LNCAP (cell line): Measurements from ENCODE around the gene HSD17B2.

ENCODE experiments used
- TF ChIP-seq, protein P1 (sequence below): fragments of 450-650 bp; IDR thresholded peaks from 2 replicates; pipeline ENCODE4 v1.5.1; 2017; ENCODE audit warnings: mild to moderate bottlenecking

The HSD17B2 gene

DNA sequence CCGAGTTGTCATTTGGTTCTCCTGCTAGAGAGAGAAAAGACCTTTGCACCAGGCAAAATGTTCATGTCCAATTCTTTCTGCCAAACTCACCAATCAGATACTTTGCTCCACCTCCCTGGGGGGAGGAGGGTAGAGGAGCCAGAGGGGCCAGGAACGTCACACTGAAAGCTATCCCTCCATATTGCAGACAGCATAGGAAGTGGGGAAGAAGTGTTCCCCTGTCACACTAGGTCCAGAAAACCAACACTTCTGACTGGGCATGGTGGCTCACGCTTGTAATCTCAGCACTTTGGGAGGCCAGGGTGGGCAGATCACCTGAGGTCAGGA is 9.5 kb downstream of the HSD17B2 start:
- TF ChIP-seq, protein P1, sequence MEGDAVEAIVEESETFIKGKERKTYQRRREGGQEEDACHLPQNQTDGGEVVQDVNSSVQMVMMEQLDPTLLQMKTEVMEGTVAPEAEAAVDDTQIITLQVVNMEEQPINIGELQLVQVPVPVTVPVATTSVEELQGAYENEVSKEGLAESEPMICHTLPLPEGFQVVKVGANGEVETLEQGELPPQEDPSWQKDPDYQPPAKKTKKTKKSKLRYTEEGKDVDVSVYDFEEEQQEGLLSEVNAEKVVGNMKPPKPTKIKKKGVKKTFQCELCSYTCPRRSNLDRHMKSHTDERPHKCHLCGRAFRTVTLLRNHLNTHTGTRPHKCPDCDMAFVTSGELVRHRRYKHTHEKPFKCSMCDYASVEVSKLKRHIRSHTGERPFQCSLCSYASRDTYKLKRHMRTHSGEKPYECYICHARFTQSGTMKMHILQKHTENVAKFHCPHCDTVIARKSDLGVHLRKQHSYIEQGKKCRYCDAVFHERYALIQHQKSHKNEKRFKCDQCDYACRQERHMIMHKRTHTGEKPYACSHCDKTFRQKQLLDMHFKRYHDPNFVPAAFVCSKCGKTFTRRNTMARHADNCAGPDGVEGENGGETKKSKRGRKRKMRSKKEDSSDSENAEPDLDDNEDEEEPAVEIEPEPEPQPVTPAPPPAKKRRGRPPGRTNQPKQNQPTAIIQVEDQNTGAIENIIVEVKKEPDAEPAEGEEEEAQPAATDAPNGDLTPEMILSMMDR = no peak

DNA sequence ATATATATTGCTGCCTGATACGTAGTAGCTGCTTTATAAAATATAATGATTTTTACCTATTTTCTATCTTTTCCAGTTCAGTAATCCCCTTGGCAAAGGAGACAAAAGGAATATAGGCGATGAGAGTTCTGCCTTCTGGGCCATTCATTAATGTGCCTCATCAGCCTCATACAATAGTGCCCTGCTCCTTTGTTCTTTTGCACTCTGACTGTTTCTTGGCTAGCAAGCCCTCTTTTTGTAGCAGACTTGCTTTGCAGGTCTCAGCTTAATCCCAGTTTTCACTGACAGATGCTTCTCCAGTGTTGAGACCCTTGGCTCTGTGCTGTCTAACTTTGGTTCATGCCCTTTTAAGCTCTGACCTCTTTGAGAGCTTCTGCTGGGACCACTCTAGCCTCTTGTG is 10.4 kb downstream of the HSD17B2 start:
- TF ChIP-seq, protein P1 = no peak

DNA sequence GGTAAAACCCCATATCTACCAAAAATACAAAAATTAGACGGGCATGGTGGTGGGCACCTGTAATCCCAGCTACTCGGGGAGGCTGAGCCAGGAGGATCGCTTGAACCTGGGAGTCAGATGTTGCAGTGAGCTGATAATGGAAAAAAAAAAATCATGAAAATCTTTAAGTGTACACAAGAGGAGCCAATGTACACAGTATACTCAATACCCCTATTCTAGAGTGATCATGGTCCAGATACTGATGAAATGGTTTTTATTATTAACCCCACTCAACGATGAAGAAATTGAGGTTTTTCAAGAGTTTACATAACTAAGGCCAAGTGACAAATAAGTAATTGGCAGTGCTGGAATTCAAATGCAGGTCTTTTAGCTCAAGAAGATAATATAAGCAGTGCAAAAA is 11.5 kb downstream of the HSD17B2 start:
- TF ChIP-seq, protein P1 = no peak

DNA sequence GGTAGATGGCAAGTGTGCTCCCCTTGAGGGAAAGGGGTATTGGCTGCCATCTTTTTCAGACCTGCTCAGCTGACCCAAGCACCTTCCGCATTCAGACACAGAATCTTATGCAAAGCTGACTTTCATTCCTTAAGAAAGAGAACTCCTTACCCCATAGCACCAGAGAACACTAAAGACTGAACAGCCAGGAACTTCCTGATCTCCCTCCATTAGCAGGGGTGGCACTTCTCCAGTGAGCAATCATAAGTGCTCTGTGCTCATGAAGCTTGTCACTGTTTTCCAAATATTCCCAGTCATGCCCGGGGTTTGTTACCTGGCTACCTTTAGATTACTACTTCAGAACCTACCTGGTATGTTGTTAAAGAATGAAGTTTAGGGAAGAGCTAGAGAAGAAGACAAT is 11.9 kb downstream of the HSD17B2 start:
- TF ChIP-seq, protein P1 = no peak

DNA sequence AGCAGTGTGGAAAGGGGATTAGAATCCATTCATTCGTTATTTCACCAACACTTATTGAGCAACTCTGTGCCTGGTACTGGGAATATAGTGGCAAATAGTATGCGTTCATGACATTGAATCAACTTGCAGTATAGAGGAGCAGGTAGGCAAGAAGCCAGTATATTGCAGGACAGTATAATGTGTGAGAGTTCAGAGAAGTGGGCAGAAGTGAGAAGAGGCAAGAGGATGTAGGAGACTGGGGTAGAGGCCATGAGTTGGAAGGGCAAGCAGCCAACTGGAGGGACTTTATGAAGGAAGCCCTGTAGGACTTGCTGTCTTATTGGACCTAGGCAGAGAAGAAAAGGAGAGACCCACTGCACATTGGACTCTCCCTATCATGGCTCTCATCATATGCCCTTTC is 12.3 kb downstream of the HSD17B2 start:
- TF ChIP-seq, protein P1 = no peak

DNA sequence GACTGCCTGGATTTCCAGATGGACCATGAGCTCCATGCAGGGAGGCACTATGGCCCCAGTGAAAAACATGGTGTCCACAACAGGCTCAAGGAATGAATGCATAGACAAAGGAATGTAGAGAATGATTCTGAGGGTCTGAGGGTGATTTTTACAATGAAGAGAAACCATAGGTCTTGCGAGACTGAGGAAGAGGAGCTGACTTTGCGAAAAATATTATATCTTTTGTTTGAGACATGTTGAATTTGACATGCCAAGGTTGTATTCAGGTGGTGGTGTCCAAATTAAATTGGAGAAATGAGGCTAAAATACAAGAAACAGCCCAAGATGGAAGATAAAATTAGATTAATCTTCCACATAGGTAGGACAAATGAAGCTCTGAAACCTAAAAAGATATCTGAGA is 12.7 kb downstream of the HSD17B2 start:
- TF ChIP-seq, protein P1 = no peak

DNA sequence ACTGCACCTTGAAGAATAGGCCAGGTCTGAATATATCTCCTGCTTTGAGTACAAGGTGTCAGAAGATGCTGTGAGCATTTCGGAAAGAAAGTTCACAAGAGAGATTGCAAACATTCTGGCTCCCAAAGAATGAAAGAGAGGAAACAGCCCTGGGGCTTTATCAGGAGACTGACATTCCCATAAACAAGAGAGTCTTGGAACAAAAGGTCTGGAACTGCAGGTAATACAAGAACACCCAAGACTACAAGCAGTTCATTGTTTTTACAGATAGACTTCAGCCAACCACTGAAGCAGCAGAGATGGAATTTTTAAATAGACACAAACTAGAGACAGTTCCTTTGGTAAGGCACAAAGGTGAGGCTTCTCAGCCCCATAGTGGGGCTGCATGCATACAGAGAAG is 14.4 kb downstream of the HSD17B2 start:
- TF ChIP-seq, protein P1 = no peak

DNA sequence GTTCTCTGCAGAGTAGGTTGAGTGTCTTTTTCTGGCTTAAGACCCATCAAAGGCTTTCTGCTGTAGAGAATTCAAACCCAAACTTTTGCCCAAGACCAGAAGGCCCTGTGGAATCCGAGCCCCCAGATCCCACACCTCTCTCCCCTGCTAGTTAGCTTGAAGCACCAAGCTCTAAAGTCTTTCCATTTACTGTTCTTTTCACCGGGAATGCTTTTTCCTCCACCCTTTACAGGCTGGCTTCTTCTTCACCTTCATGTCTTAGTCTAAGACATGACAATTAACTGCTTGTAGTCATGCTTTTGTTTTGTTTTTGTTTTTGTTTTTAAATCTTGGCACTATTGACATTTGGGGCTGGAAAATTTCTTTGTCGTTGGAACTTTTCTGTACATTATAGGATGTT is 15.5 kb downstream of the HSD17B2 start:
- TF ChIP-seq, protein P1 = no peak
